ENCODE measurements around the gene IL4R.

Gene IL4R

GRCh38 chr16:27293343-27293742 is 20.4 kb upstream of the IL4R start:
- no CpG with 5 or more reads among the region's 5 CpGs for WGBS (ENCODE audit: extremely low coverage, insufficient coverage, insufficient read length)
- Histone ChIP-seq H3K14ac (ENCODE audit: low read length) (no peak overlapping the region), H3K27ac (ENCODE audit: low read depth, low read length) (no peak overlapping the region), H2BK120ac (ENCODE audit: insufficient read depth, low read length, poor library complexity) (no peak overlapping the region), H3K9me3 (ENCODE audit: insufficient read depth, low read depth, low read length) (no peaks in the 10 kb centered on the region), H4K8ac (ENCODE audit: low read depth, low read length) (no peak overlapping the region), H3K36me3 (ENCODE audit: control insufficient read depth in 1 of 2, insufficient read depth in 2 of 2, low read length in 2 of 2) (no peaks in the 10 kb centered on the region), H2AFZ (ENCODE audit: insufficient read depth, low read length, poor library complexity) (no peak overlapping the region), H4K91ac (ENCODE audit: low read depth, low read length) (no peak overlapping the region), H3K18ac (ENCODE audit: low read length) (no peak overlapping the region), H3K9ac (ENCODE audit: low read length) (no peak overlapping the region), H2BK5ac (ENCODE audit: low read depth, low read length, poor library complexity) (no peak overlapping the region), H3K23ac (ENCODE audit: low read length) (no peak overlapping the region), H3K4me1 (ENCODE audit: control insufficient read depth in 1 of 2, insufficient read depth in 2 of 2, low read length in 2 of 2) (no peaks in the 10 kb centered on the region), H2BK12ac (ENCODE audit: low read length) (no peak overlapping the region), H3K4ac (ENCODE audit: low read depth, low read length) (no peak overlapping the region), H3K4me3 (ENCODE audit: low read depth, low read length) (no peak overlapping the region), H2AK5ac (ENCODE audit: low read length) (no peak overlapping the region), H3K4me2 (ENCODE audit: low read length) (no peak overlapping the region), H3K27me3 (ENCODE audit: insufficient read depth, low read length) (no peaks in the 10 kb centered on the region), H3K79me2 (ENCODE audit: control insufficient read depth, insufficient read depth, low read length, poor library complexity) (no peaks in the 10 kb centered on the region), H4K12ac (ENCODE audit: low read depth, low read length) (no peak overlapping the region), H3K79me1 (ENCODE audit: low read length) (no peaks in the 10 kb centered on the region)
- DNase-seq: no peak

GRCh38 chr16:27298132-27298531 is 15.6 kb upstream of the IL4R start:
- no peak overlapping the region for H4K12ac ChIP-seq (ENCODE audit: low read depth, low read length)
- no peaks in the 10 kb centered on the region for H3K79me1 ChIP-seq (ENCODE audit: low read length)
- no peak overlapping the region for H4K8ac ChIP-seq (ENCODE audit: low read depth, low read length)
- H4K91ac ChIP-seq (ENCODE audit: low read depth, low read length): no peak overlapping the region
- H3K27ac ChIP-seq (ENCODE audit: low read depth, low read length): no peak overlapping the region
- H2AK5ac ChIP-seq (ENCODE audit: low read length): no peak overlapping the region
- no peaks in the 10 kb centered on the region for H3K79me2 ChIP-seq (ENCODE audit: control insufficient read depth, insufficient read depth, low read length, poor library complexity)
- H3K36me3 ChIP-seq (ENCODE audit: control insufficient read depth in 1 of 2, insufficient read depth in 2 of 2, low read length in 2 of 2): no peaks in the 10 kb centered on the region
- H3K4me1 ChIP-seq (ENCODE audit: control insufficient read depth in 1 of 2, insufficient read depth in 2 of 2, low read length in 2 of 2): no peaks in the 10 kb centered on the region
- H2BK12ac ChIP-seq (ENCODE audit: low read length): no peak overlapping the region
- no peak overlapping the region for H2BK120ac ChIP-seq (ENCODE audit: insufficient read depth, low read length, poor library complexity)
- H3K9me3 ChIP-seq (ENCODE audit: insufficient read depth, low read depth, low read length): no peaks in the 10 kb centered on the region
- no peak overlapping the region for H3K23ac ChIP-seq (ENCODE audit: low read length)
- no peak overlapping the region for H3K18ac ChIP-seq (ENCODE audit: low read length)
- no peak overlapping the region for H3K14ac ChIP-seq (ENCODE audit: low read length)
- no CpG with 5 or more reads among the region's 5 CpGs for WGBS (ENCODE audit: extremely low coverage, insufficient coverage, insufficient read length)
- H3K9ac ChIP-seq (ENCODE audit: low read length): no peak overlapping the region
- no peak overlapping the region for H3K4me2 ChIP-seq (ENCODE audit: low read length)
- H2AFZ ChIP-seq (ENCODE audit: insufficient read depth, low read length, poor library complexity): no peak overlapping the region
- no peak for DNase-seq
- H3K27me3 ChIP-seq (ENCODE audit: insufficient read depth, low read length): no peaks in the 10 kb centered on the region
- no peak overlapping the region for H3K4ac ChIP-seq (ENCODE audit: low read depth, low read length)
- H3K4me3 ChIP-seq (ENCODE audit: low read depth, low read length): no peak overlapping the region
- no peak overlapping the region for H2BK5ac ChIP-seq (ENCODE audit: low read depth, low read length, poor library complexity)

GRCh38 chr16:27301236-27301861 is 12.4 kb upstream of the IL4R start:
- no peak overlapping the region for H3K14ac ChIP-seq (ENCODE audit: low read length)
- H4K8ac ChIP-seq (ENCODE audit: low read depth, low read length): no peak overlapping the region
- H3K23ac ChIP-seq (ENCODE audit: low read length): no peak overlapping the region
- WGBS (ENCODE audit: extremely low coverage, insufficient coverage, insufficient read length): no CpG with 5 or more reads among the region's 3 CpGs
- no peaks in the 10 kb centered on the region for H3K79me1 ChIP-seq (ENCODE audit: low read length)
- DNase-seq: no peak
- no peak overlapping the region for H4K91ac ChIP-seq (ENCODE audit: low read depth, low read length)
- no peak overlapping the region for H3K18ac ChIP-seq (ENCODE audit: low read length)
- no peaks in the 10 kb centered on the region for H3K27me3 ChIP-seq (ENCODE audit: insufficient read depth, low read length)
- no peak overlapping the region for H4K12ac ChIP-seq (ENCODE audit: low read depth, low read length)
- no peak overlapping the region for H3K9ac ChIP-seq (ENCODE audit: low read length)
- no peak overlapping the region for H3K27ac ChIP-seq (ENCODE audit: low read depth, low read length)
- no peak overlapping the region for H3K4me2 ChIP-seq (ENCODE audit: low read length)
- no peak overlapping the region for H2AFZ ChIP-seq (ENCODE audit: insufficient read depth, low read length, poor library complexity)
- no peak overlapping the region for H3K4ac ChIP-seq (ENCODE audit: low read depth, low read length)
- H3K79me2 ChIP-seq (ENCODE audit: control insufficient read depth, insufficient read depth, low read length, poor library complexity): no peaks in the 10 kb centered on the region
- H2AK5ac ChIP-seq (ENCODE audit: low read length): no peak overlapping the region
- H3K36me3 ChIP-seq (ENCODE audit: control insufficient read depth in 1 of 2, insufficient read depth in 2 of 2, low read length in 2 of 2): no peaks in the 10 kb centered on the region
- H2BK12ac ChIP-seq (ENCODE audit: low read length): no peak overlapping the region
- H3K9me3 ChIP-seq (ENCODE audit: insufficient read depth, low read depth, low read length): no peaks in the 10 kb centered on the region
- H2BK5ac ChIP-seq (ENCODE audit: low read depth, low read length, poor library complexity): no peak overlapping the region
- H3K4me1 ChIP-seq (ENCODE audit: control insufficient read depth in 1 of 2, insufficient read depth in 2 of 2, low read length in 2 of 2): no peaks in the 10 kb centered on the region
- H3K4me3 ChIP-seq (ENCODE audit: low read depth, low read length): no peak overlapping the region
- no peak overlapping the region for H2BK120ac ChIP-seq (ENCODE audit: insufficient read depth, low read length, poor library complexity)

GRCh38 chr16:27302126-27302525 is 11.6 kb upstream of the IL4R start:
- Histone ChIP-seq H3K4me1 (ENCODE audit: control insufficient read depth in 1 of 2, insufficient read depth in 2 of 2, low read length in 2 of 2) (no peaks in the 10 kb centered on the region), H2AFZ (ENCODE audit: insufficient read depth, low read length, poor library complexity) (no peak overlapping the region), H3K27ac (ENCODE audit: low read depth, low read length) (no peak overlapping the region), H2AK5ac (ENCODE audit: low read length) (no peak overlapping the region), H3K27me3 (ENCODE audit: insufficient read depth, low read length) (no peaks in the 10 kb centered on the region), H4K12ac (ENCODE audit: low read depth, low read length) (no peak overlapping the region), H2BK12ac (ENCODE audit: low read length) (no peak overlapping the region), H3K18ac (ENCODE audit: low read length) (no peak overlapping the region), H3K4me2 (ENCODE audit: low read length) (no peak overlapping the region), H3K36me3 (ENCODE audit: control insufficient read depth in 1 of 2, insufficient read depth in 2 of 2, low read length in 2 of 2) (no peaks in the 10 kb centered on the region), H3K14ac (ENCODE audit: low read length) (no peak overlapping the region), H3K4me3 (ENCODE audit: low read depth, low read length) (no peak overlapping the region), H4K8ac (ENCODE audit: low read depth, low read length) (no peak overlapping the region), H3K79me2 (ENCODE audit: control insufficient read depth, insufficient read depth, low read length, poor library complexity) (no peaks in the 10 kb centered on the region), H4K91ac (ENCODE audit: low read depth, low read length) (no peak overlapping the region), H3K23ac (ENCODE audit: low read length) (no peak overlapping the region), H2BK120ac (ENCODE audit: insufficient read depth, low read length, poor library complexity) (no peak overlapping the region), H3K9ac (ENCODE audit: low read length) (no peak overlapping the region), H3K79me1 (ENCODE audit: low read length) (no peaks in the 10 kb centered on the region), H3K4ac (ENCODE audit: low read depth, low read length) (no peak overlapping the region), H3K9me3 (ENCODE audit: insufficient read depth, low read depth, low read length) (no peaks in the 10 kb centered on the region), H2BK5ac (ENCODE audit: low read depth, low read length, poor library complexity) (no peak overlapping the region)
- DNase-seq: no peak
- WGBS (ENCODE audit: extremely low coverage, insufficient coverage, insufficient read length): no CpG with 5 or more reads among the region's 3 CpGs

Data from trophoblast cell (in vitro differentiated cells and primary cell).